Activated CD8-positive, alpha-beta memory T cell treated with anti-CD3 and anti-CD28 coated beads for 48 hours (primary cell): ENCODE results near the gene DHCR24.

ENCODE experiments used
- DNase-seq, 3 experiments: peaks; one replicate each; pipeline ENCODE4 v3.0.0-alpha.2; 2020; ENCODE audit warnings: low read depth in 2 of 3, low spot score in 2 of 3

DHCR24 gene

GRCh38 chr1:54804471-54805132 lies 82.4 kb downstream of the DHCR24 start:
- DNase-seq: no peak

DNA sequence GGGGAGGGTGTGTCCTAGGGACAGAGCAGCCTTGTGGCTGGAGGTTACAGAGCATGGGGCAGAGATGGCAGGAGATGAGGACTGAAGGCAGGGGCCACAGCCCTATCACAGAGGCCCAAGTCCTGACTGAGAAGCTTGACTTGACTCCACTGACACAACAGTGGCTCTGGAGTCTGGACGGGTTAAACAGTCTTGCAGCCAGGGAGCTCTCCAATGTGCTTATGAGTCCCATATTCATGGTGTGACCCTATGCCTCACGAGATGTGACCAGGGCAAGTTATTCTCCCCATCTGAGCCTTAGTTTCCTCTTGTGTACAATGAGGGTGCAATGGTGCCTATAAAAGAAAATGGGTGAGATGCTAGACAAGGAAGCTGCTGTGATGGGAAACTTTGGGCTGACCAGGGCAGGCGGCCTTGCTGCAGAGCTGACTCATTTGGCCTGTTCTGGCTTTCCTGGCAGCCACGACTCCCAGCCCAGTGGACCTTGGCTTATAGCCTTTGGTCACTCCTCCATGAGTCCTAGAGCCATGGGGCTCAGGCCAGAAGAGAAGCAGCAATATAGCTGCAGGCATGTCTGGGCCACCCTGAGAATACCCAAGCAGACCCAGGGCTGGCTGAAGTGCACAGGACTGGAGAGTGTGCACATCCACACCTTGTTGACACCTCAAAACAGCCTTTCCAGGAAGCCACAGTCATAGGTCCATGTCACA lies 83.1 kb downstream of the DHCR24 start:
- no peak for DNase-seq

GRCh38 chr1:54800899-54801759 lies 85.9 kb downstream of the DHCR24 start, which contains the start of gene TTC22:
Gene TTC22, minus strand, starts transcription at chr1:54801323. Its CDS starts 160 bp downstream, at chr1:54801163.
- DNase-seq: peak in 2 of 3 experiments; percentile 27 to 41

GRCh38 chr1:54800041-54800898 lies 86.7 kb downstream of the DHCR24 start:
- DNase-seq: no peak
